Measurements from ENCODE around the gene PYGB. TPM values are rescaled to one million over a fixed set of nuclear protein-coding genes. Genes with fewer than 3 reads are reported as not detected.
A peak's percentile ranks its signal among the peaks of the same experiment; 100 is the strongest.
"Not testable (repeated sequence)": the region's sequence is repeated elsewhere in the genome, so short reads cannot be mapped to it uniquely, and the experiment has no call there.

PYGB gene
- total and polyA plus RNA-seq, 4 donors, result 30.3 to 90.3 (median 47.3) TPM

- no peak for DNase-seq
- 83 to 85% methylated on average over 18 of the region's 18 CpGs for WGBS, 2 donors
- peak; percentile 39 for ATAC-seq (ENCODE audit: insufficient read depth, low FRiP score)
Observed at GRCh38 chr20:25309395-25310267, 61.7 kb downstream of the PYGB start.

GRCh38 chr20:25310268-25310920, 62.5 kb downstream of the PYGB start:
- H3K36me3 ChIP-seq (ENCODE audit: control insufficient read depth in 4 of 4, insufficient read depth in 4 of 4, low read length in 4 of 4), result peaks cover 0 to 17% (median 5%) of the 10 kb centered on the region in 4 donors
- DNase-seq, result peak in 1 of 3 donors; percentile 19
- no peak overlapping the region for H3K4me3 ChIP-seq

More at GRCh38 chr20:25309395-25310267, 61.7 kb downstream of the PYGB start:
- H3K27ac ChIP-seq (ENCODE audit: low read depth in 1 of 2, low read length in 1 of 2), result peak overlapping the region; percentile 47 to 78
- TF ChIP-seq CTCF (IDR thresholded peaks at IDR 0.05; ENCODE audit: control extremely low read depth, extremely low read depth), result no peak
- H3K9ac ChIP-seq (ENCODE audit: insufficient read depth in 1 of 2, low read length in 2 of 2), result no peak overlapping the region
- peaks cover 0 to 14% (median 8%) of the 10 kb centered on the region in 5 donors for H3K4me1 ChIP-seq (ENCODE audit: control insufficient read depth in 5 of 5, insufficient read depth in 5 of 5, low read length in 5 of 5)
- no peak overlapping the region for H3K4me3 ChIP-seq
- H3K36me3 ChIP-seq (ENCODE audit: control insufficient read depth in 4 of 4, insufficient read depth in 4 of 4, low read length in 4 of 4), result peaks cover 0 to 13% (median 4%) of the 10 kb centered on the region in 4 donors
- no peaks in the 10 kb centered on the region for H3K27me3 ChIP-seq (ENCODE audit: control insufficient read depth in 3 of 3, insufficient read depth in 3 of 3, low read length in 2 of 3)
- no peaks in the 10 kb centered on the region for H3K9me3 ChIP-seq (ENCODE audit: control insufficient read depth in 4 of 4, insufficient read depth in 3 of 4, low read length in 3 of 4)

GRCh38 chr20:25310921-25311728, 63.2 kb downstream of the PYGB start:
- Histone ChIP-seq H3K36me3 (ENCODE audit: control insufficient read depth in 4 of 4, insufficient read depth in 4 of 4, low read length in 4 of 4) (peaks cover 0 to 18% (median 5%) of the 10 kb centered on the region in 4 donors), H3K9ac (ENCODE audit: insufficient read depth in 1 of 2, low read length in 2 of 2) (no peak overlapping the region), H3K9me3 (ENCODE audit: control insufficient read depth in 4 of 4, insufficient read depth in 3 of 4, low read length in 3 of 4) (no peaks in the 10 kb centered on the region), H3K4me1 (ENCODE audit: control insufficient read depth in 5 of 5, insufficient read depth in 5 of 5, low read length in 5 of 5) (peaks cover 0 to 14% (median 8%) of the 10 kb centered on the region in 5 donors), H3K27me3 (ENCODE audit: control insufficient read depth in 3 of 3, insufficient read depth in 3 of 3, low read length in 2 of 3) (no peaks in the 10 kb centered on the region), H3K4me3 (no peak overlapping the region), H3K27ac (ENCODE audit: low read depth in 1 of 2, low read length in 1 of 2) (peak overlapping the region in 1 of 2 donors; percentile 78)
- no peak for DNase-seq
- no peak for ATAC-seq (ENCODE audit: insufficient read depth, low FRiP score)
- WGBS, 2 donors, result 70 to 76% methylated on average over 6 of the region's 6 CpGs
- TF ChIP-seq CTCF (IDR thresholded peaks at IDR 0.05; ENCODE audit: control extremely low read depth, extremely low read depth), result no peak

More at GRCh38 chr20:25310268-25310920, 62.5 kb downstream of the PYGB start:
- WGBS, 2 donors, result 15 to 25% methylated on average over 6 of the region's 6 CpGs
- Histone ChIP-seq H3K9ac (ENCODE audit: insufficient read depth in 1 of 2, low read length in 2 of 2) (no peak overlapping the region), H3K4me1 (ENCODE audit: control insufficient read depth in 5 of 5, insufficient read depth in 5 of 5, low read length in 5 of 5) (peaks cover 0 to 14% (median 8%) of the 10 kb centered on the region in 5 donors), H3K27ac (ENCODE audit: low read depth in 1 of 2, low read length in 1 of 2) (peak overlapping the region; percentile 63 to 78), H3K9me3 (ENCODE audit: control insufficient read depth in 4 of 4, insufficient read depth in 3 of 4, low read length in 3 of 4) (no peaks in the 10 kb centered on the region), H3K27me3 (ENCODE audit: control insufficient read depth in 3 of 3, insufficient read depth in 3 of 3, low read length in 2 of 3) (no peaks in the 10 kb centered on the region)
- ATAC-seq (ENCODE audit: insufficient read depth, low FRiP score), result peak; percentile 83
- TF ChIP-seq CTCF (IDR thresholded peaks at IDR 0.05; ENCODE audit: control extremely low read depth, extremely low read depth), result peak; percentile 23

GRCh38 chr20:25312716-25313115, 64.8 kb downstream of the PYGB start:
- 92 to 97% methylated on average over 19 to 33 of the region's 33 CpGs for WGBS, 2 donors
- DNase-seq; H3K27ac ChIP-seq (ENCODE audit: low read depth in 1 of 2, low read length in 1 of 2); ATAC-seq (ENCODE audit: insufficient read depth, low FRiP score); H3K9me3 ChIP-seq (ENCODE audit: control insufficient read depth in 4 of 4, insufficient read depth in 3 of 4, low read length in 3 of 4); H3K27me3 ChIP-seq (ENCODE audit: control insufficient read depth in 3 of 3, insufficient read depth in 3 of 3, low read length in 2 of 3); H3K9ac ChIP-seq (ENCODE audit: insufficient read depth in 1 of 2, low read length in 2 of 2); H3K4me3 ChIP-seq: not testable (repeated sequence)
- Histone ChIP-seq H3K36me3 (ENCODE audit: control insufficient read depth in 4 of 4, insufficient read depth in 4 of 4, low read length in 4 of 4) (peaks cover 0 to 16% (median 4%) of the 10 kb centered on the region in 4 donors), H3K4me1 (ENCODE audit: control insufficient read depth in 5 of 5, insufficient read depth in 5 of 5, low read length in 5 of 5) (peaks cover 0 to 14% (median 8%) of the 10 kb centered on the region in 5 donors)
